Panc1 (cell line): Measurements from ENCODE around the gene ZBTB7C.

Experiments used
- POLR2AphosphoS5 ChIP-seq: IDR thresholded peaks from 2 replicates; pipeline ENCODE4 v1.6.1; 2012; ENCODE audit warnings: mild to moderate bottlenecking, low read depth, low read length, moderate library complexity
- TF ChIP-seq, protein P1 (sequence below): fragments of 450-650 bp; IDR thresholded peaks from 2 replicates; pipeline ENCODE4 v1.5.1; 2017; ENCODE audit warnings: mild to moderate bottlenecking

DNA sequence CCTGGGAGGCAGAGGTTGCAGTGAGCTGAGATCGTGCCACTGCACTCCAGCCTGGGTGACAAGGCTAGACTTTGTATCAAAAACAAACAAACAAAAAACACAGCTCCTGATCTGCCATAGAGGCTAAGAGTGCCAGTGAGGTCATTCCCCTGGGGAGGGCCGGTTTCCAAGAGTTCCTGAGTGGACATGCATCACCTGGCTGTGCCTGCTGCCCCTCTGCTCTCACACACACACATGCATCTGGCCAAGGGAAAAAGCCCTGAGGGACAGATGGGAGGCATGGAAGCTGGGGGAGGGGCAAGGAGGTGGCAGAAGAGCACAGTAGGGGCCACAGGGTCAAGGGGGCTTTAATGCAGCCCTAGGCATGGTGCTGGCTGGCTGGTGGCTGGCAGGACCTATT, 60.4 kb downstream of the ZBTB7C start:
- TF ChIP-seq POLR2AphosphoS5, result no peak
- TF ChIP-seq, protein P1, sequence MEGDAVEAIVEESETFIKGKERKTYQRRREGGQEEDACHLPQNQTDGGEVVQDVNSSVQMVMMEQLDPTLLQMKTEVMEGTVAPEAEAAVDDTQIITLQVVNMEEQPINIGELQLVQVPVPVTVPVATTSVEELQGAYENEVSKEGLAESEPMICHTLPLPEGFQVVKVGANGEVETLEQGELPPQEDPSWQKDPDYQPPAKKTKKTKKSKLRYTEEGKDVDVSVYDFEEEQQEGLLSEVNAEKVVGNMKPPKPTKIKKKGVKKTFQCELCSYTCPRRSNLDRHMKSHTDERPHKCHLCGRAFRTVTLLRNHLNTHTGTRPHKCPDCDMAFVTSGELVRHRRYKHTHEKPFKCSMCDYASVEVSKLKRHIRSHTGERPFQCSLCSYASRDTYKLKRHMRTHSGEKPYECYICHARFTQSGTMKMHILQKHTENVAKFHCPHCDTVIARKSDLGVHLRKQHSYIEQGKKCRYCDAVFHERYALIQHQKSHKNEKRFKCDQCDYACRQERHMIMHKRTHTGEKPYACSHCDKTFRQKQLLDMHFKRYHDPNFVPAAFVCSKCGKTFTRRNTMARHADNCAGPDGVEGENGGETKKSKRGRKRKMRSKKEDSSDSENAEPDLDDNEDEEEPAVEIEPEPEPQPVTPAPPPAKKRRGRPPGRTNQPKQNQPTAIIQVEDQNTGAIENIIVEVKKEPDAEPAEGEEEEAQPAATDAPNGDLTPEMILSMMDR, result no peak
